OCI-LY1 (cell line): ENCODE measurements around the gene CHD5.

Source experiments
- H2AFZ ChIP-seq: fragments of 200-600 bp; sonication (generic), shearing (Covaris generic); 2 replicates; pipeline ENCODE4 v1.6.0; 2014; ENCODE audit warnings: antibody characterized with exemption, mild to moderate bottlenecking, low read length
- H3F3A ChIP-seq: fragments of 200-600 bp; sonication (generic), shearing (Covaris generic); 2 replicates; pipeline ENCODE4 v1.6.0; 2014; ENCODE audit warnings: mild to moderate bottlenecking, antibody characterized with exemption, low read length, moderate library complexity; ENCODE audit not compliant: insufficient read depth
- H3K27ac ChIP-seq: fragments of 200-600 bp; sonication (generic); 2 replicates; pipeline ENCODE4 v1.5.1; 2014; ENCODE audit warnings: low read length, mixed run types, mild to moderate bottlenecking, low read depth; ENCODE audit not compliant: poor library complexity, severe bottlenecking
- H3K27me3 ChIP-seq: fragments of 200-600 bp; sonication (generic); 2 replicates; pipeline ENCODE4 v1.6.0; 2014; ENCODE audit warnings: antibody characterized with exemption, mild to moderate bottlenecking, low read length, moderate library complexity; ENCODE audit not compliant: insufficient read depth
- H3K36me3 ChIP-seq: fragments of 200-600 bp; sonication (generic); 2 replicates; pipeline ENCODE4 v1.6.1; 2014; ENCODE audit warnings: mild to moderate bottlenecking, antibody characterized with exemption, low read length, moderate library complexity, mixed read lengths; ENCODE audit not compliant: insufficient read depth
- H3K4me1 ChIP-seq: fragments of 200-600 bp; sonication (generic); 2 replicates; pipeline ENCODE4 v1.5.1; 2014; ENCODE audit warnings: mild to moderate bottlenecking, low read length, moderate library complexity; ENCODE audit not compliant: insufficient read depth, severe bottlenecking
- H3K4me2 ChIP-seq: fragments of 200-600 bp; sonication (generic), shearing (Covaris generic); 2 replicates; pipeline ENCODE4 v1.6.1; 2014; ENCODE audit warnings: low read length
- H3K4me3 ChIP-seq: fragments of 200-600 bp; sonication (generic); 2 replicates; pipeline ENCODE4 v1.5.1; 2014; ENCODE audit warnings: low read length, low read depth, mild to moderate bottlenecking, mixed read lengths; ENCODE audit not compliant: poor library complexity, severe bottlenecking
- H3K79me2 ChIP-seq: fragments of 200-600 bp; shearing (Covaris generic); 2 replicates; pipeline ENCODE4 v1.6.1; 2016; ENCODE audit warnings: mixed run types, low read length, mixed read lengths; ENCODE audit not compliant: insufficient read depth
- H3K9ac ChIP-seq: fragments of 200-600 bp; sonication (generic), shearing (Covaris generic); 2 replicates; pipeline ENCODE4 v1.6.1; 2014; ENCODE audit warnings: mild to moderate bottlenecking, low read length, mixed read lengths
- H3K9me2 ChIP-seq: fragments of 200-600 bp; sonication (generic), shearing (Covaris generic); 2 replicates; pipeline ENCODE4 v1.6.1; 2014; ENCODE audit warnings: low read depth, mild to moderate bottlenecking, low read length, mixed read lengths
- H3K9me3 ChIP-seq: fragments of 200-600 bp; shearing (Covaris generic); 2 replicates; pipeline ENCODE4 v1.6.1; 2014; ENCODE audit warnings: low read length, mixed read lengths
- H4K20me1 ChIP-seq: fragments of 200-600 bp; sonication (generic), shearing (Covaris generic); 2 replicates; pipeline ENCODE4 v1.6.0; 2016; ENCODE audit warnings: mild to moderate bottlenecking, low read length; ENCODE audit not compliant: insufficient read depth
- CTCF ChIP-seq: fragments of 200-600 bp; sonication (generic), shearing (Covaris generic); IDR thresholded peaks from 2 replicates; pipeline ENCODE4 v1.5.1; 2017; ENCODE audit warnings: mild to moderate bottlenecking, antibody characterized with exemption, low read length, moderate library complexity, mixed read lengths
- EZH2 ChIP-seq: fragments of 200-600 bp; sonication (generic), shearing (Covaris generic); IDR thresholded peaks from 2 replicates; pipeline ENCODE4 v1.8.0; 2017; ENCODE audit warnings: borderline replicate concordance, mixed run types, mild to moderate bottlenecking, antibody characterized with exemption, low read length, moderate library complexity, mixed read lengths

CHD5 gene

GRCh38 chr1:6106321-6106731 is 73.8 kb downstream of the CHD5 start:
- H3K36me3 ChIP-seq, result no peaks in the 10 kb centered on the region
- H2AFZ ChIP-seq, result no peak overlapping the region
- no peaks in the 10 kb centered on the region for H3K9me3 ChIP-seq
- H3K9me2 ChIP-seq, result no peaks in the 10 kb centered on the region
- TF ChIP-seq EZH2 (no peak), CTCF (no peak)
- no peak overlapping the region for H3K4me2 ChIP-seq
- no peaks in the 10 kb centered on the region for H3K79me2 ChIP-seq
- no peak overlapping the region for H3K27ac ChIP-seq
- no peaks in the 10 kb centered on the region for H3K4me1 ChIP-seq
- no peak overlapping the region for H3K9ac ChIP-seq
- 0 out of 2 replicates have a peak, but pooled peaks cover 3% of the 10 kb centered on the region for H3K27me3 ChIP-seq
- no peaks in the 10 kb centered on the region for H4K20me1 ChIP-seq
- no peak overlapping the region for H3K4me3 ChIP-seq
- no peaks in the 10 kb centered on the region for H3F3A ChIP-seq

- no peaks in the 10 kb centered on the region for H3K4me1 ChIP-seq
- H3F3A ChIP-seq, result no peaks in the 10 kb centered on the region
- no peaks in the 10 kb centered on the region for H3K9me2 ChIP-seq
- H3K27me3 ChIP-seq, result 0 out of 2 replicates have a peak, but pooled peaks cover 3% of the 10 kb centered on the region
- no peak overlapping the region for H2AFZ ChIP-seq
- no peaks in the 10 kb centered on the region for H3K79me2 ChIP-seq
- no peaks in the 10 kb centered on the region for H4K20me1 ChIP-seq
- TF ChIP-seq CTCF, result no peak
- no peak for TF ChIP-seq EZH2
- no peak overlapping the region for H3K4me2 ChIP-seq
- no peak overlapping the region for H3K27ac ChIP-seq
- H3K9ac ChIP-seq, result no peak overlapping the region
- H3K9me3 ChIP-seq, result no peaks in the 10 kb centered on the region
- no peaks in the 10 kb centered on the region for H3K36me3 ChIP-seq
- no peak overlapping the region for H3K4me3 ChIP-seq
Measured at GRCh38 chr1:6105763-6106162, 74.4 kb downstream of the CHD5 start.

GRCh38 chr1:6105218-6105679 is 74.9 kb downstream of the CHD5 start:
- 0 out of 2 replicates have a peak, but pooled peaks cover 3% of the 10 kb centered on the region for H3K27me3 ChIP-seq
- no peak overlapping the region for H3K4me2 ChIP-seq

More at GRCh38 chr1:6105218-6105679, 74.9 kb downstream of the CHD5 start:
- H3F3A ChIP-seq, result no peaks in the 10 kb centered on the region
- no peaks in the 10 kb centered on the region for H3K9me3 ChIP-seq
- no peak overlapping the region for H2AFZ ChIP-seq
- H3K4me1 ChIP-seq, result no peaks in the 10 kb centered on the region
- no peaks in the 10 kb centered on the region for H4K20me1 ChIP-seq
- H3K36me3 ChIP-seq, result no peaks in the 10 kb centered on the region
- TF ChIP-seq EZH2, result no peak
- no peak for TF ChIP-seq CTCF
- H3K4me3 ChIP-seq, result no peak overlapping the region
- H3K27ac ChIP-seq, result no peak overlapping the region
- no peaks in the 10 kb centered on the region for H3K9me2 ChIP-seq
- H3K9ac ChIP-seq, result no peak overlapping the region
- no peaks in the 10 kb centered on the region for H3K79me2 ChIP-seq
